COLO668 (cell line): ENCODE measurements around the gene LSS.

ENCODE experiments used
- DNase-seq: peaks from one replicate; lab custom pipeline; 2025; ENCODE audit not compliant: unreplicated experiment; lab: John Stamatoyannopoulos, UW

Gene LSS

DNA sequence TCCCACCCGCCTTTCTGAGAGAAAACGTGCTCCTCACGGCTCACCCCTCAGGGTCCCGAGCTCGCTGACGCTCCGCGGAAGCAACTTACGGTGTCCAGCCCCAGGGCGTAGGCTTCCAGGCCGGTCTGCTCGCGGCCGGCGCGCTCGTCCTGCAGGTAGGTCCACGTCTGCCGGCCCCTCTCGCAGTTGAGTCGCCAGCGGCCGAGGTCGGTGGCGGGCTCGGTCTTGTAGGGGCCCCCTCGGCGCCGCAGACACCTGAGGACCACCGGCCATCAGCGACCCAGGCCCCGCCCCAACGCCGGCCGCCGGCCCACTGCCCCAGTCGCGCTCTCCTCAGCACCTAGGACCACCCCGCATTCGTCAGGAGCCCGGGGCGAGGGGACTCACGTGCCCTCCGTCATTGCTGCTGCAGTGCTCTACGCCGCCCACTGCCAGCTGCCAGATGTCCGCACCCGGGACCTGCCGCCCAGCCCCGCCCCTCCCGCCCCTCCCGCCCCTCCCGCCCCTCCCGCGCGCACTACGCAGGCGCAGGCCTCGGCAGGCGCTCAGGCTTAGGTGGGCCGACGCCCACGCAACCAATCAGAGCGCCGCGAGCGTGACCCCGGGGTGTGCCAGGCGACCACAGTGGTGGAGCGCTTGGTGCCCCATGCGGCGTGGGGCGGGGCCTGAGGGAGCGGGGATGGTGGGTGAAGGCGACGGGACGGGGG, at the start of gene LSS:
Gene LSS (minus strand): TSS at position 430 of the 707 bp plus-strand sequence. CDS start 29 bp downstream, at position 401.
- DNase-seq, result peak; percentile 99

DNA sequence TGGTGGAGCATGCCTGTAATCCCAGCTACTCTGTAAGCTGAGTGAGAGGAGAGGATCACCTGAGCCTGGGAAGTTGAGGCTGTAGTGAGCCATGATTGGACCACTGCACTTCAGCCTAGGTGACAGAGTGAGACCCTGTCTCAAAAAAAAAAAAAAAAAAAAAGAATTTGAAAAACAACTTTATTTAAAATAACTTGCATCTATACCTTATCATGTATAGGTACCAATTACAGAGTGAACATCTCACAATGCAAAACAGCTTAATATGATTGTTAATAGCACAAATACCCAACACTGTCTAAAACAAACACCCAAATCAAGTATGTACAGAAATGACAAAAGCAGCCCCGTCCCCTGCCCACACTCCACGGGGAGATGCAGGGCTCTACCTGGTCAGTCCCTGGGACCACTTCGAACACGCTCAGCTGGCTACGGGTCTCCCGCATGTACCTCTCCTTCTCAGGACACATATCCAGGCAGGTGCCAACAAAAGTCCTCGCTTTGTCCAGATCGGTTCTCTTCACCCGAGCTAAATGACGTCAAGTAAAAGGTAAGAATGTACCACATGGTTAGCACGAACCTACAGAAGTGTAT, 46.3 kb upstream of the LSS start:
- no peak for DNase-seq

DNA sequence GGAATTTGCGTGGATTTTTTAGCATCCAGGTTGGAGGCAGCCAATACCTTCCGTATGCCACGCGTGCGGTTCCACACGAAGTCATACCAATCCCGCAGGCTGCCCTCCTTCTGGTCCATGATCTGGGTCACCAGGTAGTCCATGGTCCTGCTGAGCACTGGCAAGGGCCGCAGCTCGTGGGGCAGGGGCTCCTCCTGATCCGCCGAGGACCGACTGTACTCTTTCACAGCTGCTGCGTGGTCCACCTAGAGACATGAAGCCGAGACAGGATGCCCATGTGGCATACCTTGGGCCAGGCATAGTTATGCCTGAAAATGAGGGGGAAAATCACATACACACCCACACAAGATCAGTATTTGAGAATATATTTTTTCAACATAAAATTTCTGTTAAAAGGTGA, 44.8 kb upstream of the LSS start:
- DNase-seq, result no peak

DNA sequence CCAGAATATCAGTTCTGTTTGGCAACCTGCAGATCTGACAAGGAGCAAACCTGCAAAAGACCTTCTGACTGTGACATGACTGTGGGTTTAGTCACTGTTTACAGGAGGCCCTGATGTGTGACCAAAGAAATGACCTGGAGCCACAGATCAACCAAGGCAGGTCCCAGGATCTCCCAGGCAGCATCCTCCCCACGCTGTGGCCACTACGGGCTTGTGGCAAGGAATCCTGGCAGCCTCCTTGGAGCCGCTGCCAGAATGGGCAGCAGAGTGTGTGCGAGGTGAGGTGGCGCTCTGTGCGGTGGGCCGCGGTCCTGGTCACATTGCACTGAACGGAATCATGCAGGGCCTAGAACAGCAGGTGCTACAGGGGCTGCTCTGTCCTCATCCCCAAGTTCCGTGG, 40.9 kb upstream of the LSS start:
- no peak for DNase-seq

DNA sequence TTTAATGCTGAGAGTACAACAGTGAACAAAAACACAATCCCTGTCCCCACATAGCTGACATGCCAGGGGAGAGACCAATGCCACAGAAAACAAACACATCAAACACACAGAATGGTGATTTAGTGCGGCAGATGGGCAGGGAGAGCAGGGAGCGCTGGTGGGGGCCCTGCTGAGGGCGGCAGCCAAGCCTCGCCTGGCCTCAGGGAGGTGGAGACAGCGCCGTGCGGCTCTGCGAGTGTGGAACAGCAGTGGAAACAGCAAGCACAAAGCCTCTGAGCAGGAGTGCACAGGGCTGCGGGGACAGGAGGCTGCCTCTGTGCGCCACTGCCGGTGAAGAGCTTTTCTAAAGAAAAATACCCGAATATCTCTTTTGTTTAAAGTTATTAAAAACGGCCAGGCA, 39.8 kb upstream of the LSS start:
- DNase-seq, result no peak

DNA sequence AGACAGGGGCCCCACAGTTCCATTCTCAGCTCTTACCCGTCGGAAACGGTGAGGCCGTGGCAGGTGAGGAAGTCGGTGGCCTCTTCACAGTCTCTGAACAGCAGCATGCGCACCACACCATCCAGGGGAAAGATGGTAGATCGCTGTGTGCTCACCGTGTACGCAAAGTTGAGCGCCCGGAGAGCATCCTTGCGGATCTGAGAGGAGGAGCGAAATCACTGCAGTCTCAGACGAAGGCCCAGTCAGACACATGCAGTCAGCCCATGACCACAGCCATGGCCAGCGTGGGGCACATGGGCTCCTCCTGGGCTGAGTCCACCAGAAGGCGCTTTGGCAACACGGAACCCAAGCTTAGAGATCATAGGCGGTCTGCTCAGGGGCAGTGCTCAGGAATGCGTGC, 38.4 kb upstream of the LSS start:
- no peak for DNase-seq

DNA sequence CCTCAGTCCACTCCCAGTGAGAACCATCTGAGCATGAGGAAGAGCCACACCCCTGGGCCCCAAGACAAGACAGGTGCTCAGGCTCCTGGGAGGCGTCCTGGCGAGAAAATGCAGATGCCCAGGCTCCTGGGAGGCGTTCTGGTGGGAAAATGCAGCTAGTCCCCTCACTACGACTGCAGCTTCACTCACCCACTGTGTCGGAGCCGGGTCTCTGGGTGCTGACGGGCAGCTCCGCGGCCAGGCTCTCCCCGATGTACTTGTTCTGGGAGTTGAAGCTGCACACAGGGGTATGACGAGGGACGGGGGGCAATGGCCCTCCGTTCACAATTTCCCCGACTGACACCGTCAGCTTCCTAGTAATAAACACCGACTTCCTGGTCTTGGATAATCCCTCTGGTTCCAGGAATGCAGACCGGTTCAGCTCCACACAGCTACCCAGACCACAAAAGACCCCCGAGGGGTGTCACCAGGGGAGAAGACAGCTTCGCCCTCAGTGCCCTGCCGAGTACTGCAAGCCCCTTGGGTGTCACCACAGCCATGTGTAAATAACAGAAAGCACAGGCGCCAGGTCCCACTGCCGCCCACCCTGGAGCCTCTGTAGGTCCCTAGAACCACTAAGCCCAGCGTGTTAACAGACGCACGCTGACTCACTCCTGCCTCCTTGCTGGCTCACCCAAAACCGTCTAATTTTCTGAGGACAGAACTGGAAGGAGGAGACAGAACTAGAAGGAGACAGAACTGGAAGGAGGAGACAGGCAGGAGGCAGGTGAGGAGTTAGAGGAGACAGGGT, 37.4 kb upstream of the LSS start:
- DNase-seq, result no peak

DNA sequence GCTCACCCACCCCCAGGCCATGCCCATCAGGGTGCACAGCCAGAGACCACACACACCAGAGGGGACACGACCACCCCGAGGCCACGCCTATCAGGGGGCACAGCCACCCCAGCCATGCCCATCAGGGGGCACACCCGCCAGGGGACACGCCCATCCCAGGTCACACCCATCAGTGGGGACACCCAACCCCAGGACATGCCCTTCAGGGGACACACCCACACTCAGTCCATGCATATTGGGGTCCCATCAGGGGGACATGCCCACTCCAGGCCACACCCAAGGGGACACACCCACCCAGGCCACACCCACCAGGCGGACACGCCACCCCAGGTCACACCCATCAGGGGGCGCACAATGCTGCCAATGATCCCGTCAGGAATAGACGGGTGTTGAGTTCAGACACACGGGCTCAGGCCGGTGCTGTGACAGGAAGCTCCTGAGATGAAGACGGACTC, 36.1 kb upstream of the LSS start:
- DNase-seq, result no peak

DNA sequence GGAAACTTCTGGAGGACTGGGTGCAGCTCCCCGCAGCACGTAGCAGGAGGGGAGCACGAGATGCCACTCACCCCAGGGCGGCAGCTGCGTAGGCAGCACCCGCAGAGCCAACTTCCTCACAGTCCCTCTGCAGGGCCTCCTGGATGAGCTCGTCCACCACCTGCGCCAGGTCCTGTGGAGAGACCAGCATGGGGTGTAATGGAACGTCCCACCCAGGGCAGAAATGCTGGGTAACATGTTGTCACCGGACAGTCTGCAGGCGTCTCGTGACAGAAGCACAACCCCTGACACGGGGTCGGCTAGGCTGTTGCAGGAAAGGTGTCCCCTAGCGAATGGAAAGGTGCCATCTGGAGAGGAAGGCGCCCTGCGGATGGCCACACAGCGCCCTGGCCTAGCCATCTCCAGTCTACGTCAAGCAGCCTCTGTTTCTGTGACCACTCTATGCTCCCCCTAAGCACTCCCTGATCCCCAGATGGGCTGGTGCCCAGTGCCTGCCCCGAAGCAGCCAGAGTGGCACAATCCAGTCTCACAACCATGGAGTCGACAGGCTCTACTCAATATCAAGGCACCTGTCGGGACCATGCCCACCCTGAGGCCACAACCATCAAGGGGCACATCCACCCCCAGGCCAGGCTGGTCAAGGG, 35.6 kb upstream of the LSS start:
- no peak for DNase-seq

DNA sequence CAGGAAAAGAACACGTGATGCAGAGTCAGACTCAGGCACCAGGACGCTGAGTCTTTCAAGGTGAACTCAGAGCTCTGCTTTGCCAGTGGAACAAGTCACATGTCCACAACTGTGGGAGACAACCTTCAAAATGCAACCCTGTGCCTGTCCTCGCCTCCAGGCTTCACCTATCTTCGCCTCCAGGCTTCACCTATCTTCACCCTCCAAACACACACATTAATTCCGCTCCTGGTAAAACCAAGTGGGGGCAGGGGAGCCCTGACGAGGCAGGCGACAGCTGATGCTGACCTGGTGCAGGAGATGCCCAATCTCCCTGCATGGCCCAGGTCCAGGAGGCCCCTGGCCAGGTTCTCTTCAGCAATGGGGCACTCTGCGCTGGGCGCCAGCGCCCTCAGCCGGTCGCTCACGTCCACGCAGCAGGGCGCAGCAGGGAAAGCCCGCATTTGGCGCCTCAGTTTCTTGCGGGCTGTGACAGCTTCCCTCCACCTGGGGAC, 28.0 kb upstream of the LSS start:
- no peak for DNase-seq

DNA sequence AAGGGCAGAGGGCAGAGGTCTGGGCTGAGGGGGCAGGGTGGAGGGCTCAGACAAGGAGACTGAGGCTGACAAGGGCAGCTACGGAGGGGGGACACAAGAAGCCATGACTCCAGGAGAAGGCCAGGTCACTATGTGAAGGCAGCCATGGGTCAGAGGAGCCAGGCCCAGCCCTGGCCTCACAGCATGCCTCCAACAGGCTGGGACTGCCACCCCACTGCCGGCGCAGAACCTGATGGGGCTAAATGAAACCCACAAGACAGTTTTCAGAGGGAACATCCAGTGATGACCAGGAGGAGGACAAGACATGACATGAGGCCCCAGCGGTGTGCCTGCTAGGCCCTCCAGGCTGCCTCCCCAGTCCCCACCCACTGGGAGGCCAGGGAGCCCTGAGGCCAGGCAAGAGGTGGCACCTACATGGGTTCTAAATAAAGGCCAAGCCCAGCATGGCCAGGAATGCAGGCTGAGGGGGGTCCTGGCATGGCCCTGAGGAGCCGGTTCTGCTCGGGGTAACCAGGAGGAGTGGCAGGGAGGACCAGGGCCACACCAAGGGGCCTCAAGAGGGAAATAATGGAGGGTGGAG, 27.3 kb upstream of the LSS start:
- DNase-seq, result no peak

DNA sequence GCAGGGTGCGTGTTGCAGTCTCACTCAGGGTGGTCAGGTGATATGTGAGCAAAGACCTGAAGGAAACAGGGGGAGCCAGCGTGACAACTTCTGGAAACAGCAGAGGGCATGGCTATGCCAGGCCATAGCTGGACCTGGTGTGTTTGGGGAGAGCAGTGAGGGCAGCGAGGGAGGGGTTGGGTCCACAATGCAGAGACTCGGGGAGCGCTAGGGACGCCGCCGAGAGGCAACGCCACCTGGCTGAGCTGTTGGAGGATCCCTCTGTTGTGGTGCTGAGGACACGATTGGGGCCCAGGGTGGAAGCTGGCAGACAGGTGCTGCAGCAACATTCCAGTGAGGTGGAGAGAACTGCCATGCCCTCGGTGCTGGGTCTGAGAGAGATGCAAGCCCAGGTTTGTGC, 26.6 kb upstream of the LSS start:
- no peak for DNase-seq

DNA sequence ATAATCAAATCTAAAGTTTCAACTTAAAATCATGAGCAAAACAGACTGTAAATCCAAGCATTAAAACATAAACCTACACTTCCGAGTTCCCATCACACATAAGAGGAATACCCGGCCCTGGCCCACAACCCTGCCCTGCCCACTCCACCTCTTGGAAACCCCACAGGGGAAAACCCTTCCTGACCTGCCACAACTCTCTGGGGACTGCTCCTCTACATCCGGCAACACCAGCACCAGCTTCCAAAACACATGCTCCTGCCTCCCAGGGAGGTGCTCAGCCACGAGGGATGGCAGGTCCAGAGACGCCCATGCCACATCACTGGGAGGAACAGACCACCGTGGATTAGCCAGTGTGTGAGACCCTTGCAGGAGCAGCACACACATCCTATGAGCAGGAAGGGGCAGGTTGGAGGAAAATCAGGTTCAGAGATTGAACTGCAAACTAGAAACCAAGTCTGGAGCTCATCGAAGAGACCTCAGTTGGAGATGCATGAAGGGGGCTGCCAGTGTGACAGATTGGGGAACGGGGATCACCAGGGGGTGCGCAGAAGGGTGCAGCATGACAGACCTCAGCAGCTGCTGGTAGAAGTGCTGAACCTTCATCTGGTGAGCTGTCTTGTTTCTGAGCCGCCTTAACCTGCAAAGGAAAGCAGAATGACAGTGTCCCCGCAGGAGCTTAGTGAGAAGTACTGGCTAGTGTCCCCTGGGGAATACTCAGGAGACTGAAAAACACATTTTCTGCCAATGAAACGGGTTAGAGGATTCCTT, 25.8 kb upstream of the LSS start:
- DNase-seq, result no peak

DNA sequence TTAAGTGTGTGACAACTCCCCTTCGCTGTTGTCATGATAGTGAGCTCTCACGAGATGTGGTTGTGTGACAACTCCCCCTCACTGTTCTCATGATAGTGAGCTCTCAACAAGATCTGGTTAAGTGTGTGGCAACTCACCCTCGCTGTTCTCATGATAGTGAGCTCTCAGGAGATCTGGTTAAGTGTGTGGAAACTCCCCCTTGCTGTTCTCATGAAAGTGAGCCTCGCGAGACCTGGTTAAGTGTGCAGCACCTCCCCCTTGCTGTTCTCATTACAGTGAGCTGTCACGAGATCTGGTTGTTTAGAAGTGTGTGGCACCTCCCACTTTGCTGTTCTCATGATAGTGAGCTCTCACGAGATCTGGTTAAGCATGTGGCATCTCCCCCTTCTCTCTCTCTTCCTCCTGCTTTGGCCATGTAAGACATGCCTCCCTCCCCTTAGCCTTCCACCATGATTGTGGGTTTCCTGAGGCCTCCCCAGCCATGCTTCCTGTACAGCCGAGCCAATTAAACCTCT, 25.1 kb upstream of the LSS start:
- DNase-seq, result no peak

DNA sequence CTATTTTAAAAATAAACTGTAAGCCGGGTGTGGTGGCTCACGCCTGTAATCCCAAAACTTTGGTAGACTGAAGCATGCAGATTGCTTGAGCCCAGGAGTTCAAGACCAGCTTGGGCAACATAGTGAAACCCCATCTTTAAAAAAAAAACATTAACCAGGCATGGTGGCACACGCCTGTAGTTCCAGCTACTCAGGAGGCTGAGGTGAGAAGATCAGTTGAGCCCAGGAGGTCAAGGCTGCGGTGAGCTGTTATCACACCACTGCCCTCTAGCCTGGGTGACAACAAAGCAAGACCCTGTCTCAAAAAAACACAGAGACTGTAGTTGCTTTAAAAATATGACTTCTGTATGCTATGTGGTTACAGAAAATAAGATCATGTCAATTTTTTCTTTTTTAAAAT, 24.3 kb upstream of the LSS start:
- no peak for DNase-seq

DNA sequence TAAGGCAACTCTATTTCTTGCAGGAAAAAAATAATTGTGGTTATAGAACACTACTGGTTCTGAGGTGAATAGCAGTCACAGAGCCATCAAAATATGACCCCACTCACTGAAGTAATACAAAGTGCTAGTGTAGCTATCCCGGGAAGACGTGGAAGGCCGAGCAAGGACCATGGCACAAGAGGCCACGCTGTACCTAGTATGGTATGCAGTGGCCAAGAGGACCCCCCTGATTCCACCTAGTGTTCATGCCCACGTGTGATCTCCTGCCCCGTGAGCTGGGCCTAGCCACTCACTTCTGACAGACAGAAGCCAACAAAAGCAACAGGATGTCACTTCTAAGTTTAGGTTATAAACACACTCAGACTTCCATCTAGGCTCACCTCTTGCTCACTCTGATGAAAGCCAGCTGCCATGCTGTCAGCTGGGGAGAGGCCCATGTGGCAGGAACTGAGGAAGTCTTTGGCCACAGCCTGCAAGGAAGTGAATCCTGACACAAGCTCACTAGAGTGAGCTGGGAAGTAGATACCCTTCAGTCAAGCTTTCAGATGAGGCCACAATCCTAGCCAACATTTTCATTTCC, 21.7 kb upstream of the LSS start:
- no peak for DNase-seq

DNA sequence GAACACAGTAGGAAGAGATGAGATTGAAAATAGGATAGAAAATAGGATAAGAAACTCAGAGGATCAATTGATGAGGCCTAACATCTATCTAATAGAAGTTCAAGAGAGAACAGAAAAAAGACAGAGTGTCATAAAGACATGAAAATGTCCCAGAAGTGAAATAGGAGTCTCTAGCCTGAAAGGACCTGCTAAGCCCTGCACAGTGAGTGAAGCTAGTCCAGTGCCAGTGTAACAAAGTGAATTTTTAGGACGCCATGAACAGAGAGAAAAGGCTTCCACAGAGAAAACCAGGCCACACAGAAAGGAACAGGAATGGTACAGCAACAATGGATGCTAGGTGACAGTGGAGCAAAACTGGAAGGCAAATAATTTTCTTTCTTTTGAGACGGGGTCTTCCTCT, 20.3 kb upstream of the LSS start:
- DNase-seq, result no peak

DNA sequence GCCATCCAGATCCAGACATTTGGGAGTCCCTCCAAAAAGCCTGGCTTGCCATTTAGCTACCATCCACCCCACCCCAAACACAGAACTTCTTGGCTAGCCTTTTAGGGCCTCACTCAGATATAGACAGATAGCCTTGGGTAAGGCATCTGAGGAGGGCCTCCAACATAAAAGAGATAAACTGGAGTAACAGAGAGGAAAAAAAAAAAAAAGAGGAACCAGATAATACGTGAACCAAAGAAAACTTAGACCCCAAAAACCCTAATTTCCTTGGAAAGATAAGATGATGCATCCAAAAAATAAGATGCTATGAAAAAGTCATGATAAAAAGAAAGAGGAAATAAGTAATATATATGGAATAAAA, 19.8 kb upstream of the LSS start:
- DNase-seq, result no peak

DNA sequence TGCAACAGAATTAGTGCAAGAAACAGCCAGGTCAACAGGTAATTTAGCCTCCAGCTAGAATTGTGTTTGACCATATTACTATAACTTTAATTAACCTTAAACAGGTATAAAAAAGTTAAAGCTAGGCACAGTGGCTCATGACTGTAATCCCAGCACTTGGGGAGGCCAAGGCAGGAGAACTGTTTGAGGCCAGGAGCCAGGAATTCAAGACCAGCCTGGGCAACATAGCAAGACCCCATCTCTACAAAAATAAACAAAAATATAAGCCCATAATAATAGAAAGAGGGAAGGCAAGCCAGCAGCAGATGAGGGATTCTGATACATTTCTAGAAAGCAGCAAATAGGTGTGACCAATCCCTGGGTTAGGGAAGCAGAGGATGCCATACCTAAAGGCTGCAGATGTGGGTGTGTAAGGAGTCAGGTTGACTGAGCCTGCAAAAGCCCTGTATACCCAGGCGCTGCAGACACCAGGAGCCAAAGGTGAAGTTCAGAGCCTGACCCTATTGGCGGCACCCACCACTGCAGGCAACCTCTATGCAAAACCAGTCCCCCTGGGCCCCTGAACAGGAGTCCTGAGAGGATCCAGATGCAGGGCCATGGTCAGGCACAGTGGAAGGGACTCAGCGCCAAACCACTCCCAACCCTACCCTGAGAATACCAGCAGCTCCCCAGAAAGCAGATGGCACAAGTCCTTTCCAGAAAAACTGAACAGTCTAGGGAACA, 19.3 kb upstream of the LSS start:
- no peak for DNase-seq
